ENCODE measurements around the gene LHFPL6.
A peak's percentile ranks its signal among the peaks of the same experiment; 100 is the strongest.

Gene LHFPL6

DNA sequence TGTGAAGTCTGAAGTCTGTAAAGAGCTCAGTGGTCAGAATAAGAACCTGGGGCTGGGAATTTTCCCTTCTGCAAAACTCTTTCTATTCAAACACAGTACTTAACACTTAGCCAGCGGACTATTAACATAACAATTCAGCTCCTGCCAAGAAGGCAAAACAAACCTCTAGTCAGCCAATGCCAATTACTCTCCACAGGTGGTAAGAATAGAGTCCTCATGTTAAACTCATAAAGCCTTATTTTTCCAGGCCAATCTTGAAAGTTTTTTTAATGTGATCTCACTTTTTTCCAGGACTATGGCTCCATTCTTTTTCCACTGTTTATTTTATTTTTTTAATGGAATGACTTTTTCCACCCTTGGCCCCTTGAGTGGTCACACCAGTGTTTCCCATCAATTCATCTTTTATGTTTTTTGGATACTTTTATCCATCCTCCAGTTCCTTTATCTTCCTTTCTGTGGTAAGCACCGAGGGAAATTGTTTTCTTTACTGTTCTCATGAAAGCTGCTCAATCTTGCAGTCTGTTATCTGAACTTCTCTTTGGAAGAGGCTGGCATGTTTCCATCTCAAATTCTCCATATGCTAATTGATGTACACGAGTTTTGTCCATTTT, 217.3 kb downstream of the LHFPL6 start:
- DNase-seq (ENCODE audit: low read depth in 2 of 2) = peak in 1 of 2 donors; percentile 64
- H3K4me3 ChIP-seq (replicated peaks in 1 of 2; ENCODE audit: low read depth in 2 of 2, low read length in 2 of 2) = no peak overlapping the region
- TF ChIP-seq, protein P1, sequence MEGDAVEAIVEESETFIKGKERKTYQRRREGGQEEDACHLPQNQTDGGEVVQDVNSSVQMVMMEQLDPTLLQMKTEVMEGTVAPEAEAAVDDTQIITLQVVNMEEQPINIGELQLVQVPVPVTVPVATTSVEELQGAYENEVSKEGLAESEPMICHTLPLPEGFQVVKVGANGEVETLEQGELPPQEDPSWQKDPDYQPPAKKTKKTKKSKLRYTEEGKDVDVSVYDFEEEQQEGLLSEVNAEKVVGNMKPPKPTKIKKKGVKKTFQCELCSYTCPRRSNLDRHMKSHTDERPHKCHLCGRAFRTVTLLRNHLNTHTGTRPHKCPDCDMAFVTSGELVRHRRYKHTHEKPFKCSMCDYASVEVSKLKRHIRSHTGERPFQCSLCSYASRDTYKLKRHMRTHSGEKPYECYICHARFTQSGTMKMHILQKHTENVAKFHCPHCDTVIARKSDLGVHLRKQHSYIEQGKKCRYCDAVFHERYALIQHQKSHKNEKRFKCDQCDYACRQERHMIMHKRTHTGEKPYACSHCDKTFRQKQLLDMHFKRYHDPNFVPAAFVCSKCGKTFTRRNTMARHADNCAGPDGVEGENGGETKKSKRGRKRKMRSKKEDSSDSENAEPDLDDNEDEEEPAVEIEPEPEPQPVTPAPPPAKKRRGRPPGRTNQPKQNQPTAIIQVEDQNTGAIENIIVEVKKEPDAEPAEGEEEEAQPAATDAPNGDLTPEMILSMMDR (IDR thresholded peaks at IDR 0.05; ENCODE audit: low read depth, low read length) = no peak

DNA sequence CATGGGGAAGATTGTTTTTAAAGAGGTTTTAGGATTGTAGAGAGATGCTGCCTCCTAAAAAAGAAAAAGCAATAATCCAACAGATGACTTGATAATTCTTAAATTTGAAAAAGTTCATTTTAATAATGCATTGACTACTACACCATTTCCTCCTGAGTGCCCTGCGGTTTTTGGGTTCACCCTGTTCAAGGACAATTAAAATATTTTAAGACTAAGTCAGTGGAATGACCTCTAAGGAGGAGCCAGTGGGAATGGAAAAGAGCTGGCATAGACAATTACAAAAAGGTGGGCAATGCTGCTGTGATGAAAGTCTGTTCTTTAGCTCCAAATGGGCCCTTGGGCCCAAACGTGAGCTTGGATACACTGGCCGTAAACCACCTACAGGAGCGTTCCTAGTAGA, 217.8 kb downstream of the LHFPL6 start:
- DNase-seq (ENCODE audit: low read depth in 2 of 2) = no peak
- no peak overlapping the region for H3K4me3 ChIP-seq (replicated peaks in 1 of 2; ENCODE audit: low read depth in 2 of 2, low read length in 2 of 2)
- TF ChIP-seq, protein P1 (IDR thresholded peaks at IDR 0.05; ENCODE audit: low read depth, low read length) = no peak

DNA sequence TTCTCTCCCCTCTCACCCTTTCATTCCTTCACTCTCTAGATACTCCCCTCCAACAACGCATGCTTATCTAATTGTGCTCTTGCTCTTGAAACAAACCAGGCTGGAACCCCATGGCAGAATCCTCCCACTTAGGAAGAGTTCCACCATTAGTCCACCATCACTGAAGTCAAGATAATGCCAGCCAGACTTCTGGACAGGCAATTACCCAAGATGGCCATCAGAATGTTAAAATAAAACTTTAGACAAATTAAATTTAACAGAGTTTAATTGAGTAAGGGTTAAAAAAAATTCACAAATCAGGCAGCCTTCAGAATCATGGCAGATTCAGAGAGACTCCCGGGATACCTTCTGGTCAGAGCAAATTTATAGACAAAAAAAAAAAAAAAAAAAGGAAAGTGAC, 221.5 kb downstream of the LHFPL6 start:
- TF ChIP-seq, protein P1 (IDR thresholded peaks at IDR 0.05; ENCODE audit: low read depth, low read length) = no peak
- H3K4me3 ChIP-seq (replicated peaks in 1 of 2; ENCODE audit: low read depth in 2 of 2, low read length in 2 of 2) = no peak overlapping the region
- no peak for DNase-seq (ENCODE audit: low read depth in 2 of 2)

DNA sequence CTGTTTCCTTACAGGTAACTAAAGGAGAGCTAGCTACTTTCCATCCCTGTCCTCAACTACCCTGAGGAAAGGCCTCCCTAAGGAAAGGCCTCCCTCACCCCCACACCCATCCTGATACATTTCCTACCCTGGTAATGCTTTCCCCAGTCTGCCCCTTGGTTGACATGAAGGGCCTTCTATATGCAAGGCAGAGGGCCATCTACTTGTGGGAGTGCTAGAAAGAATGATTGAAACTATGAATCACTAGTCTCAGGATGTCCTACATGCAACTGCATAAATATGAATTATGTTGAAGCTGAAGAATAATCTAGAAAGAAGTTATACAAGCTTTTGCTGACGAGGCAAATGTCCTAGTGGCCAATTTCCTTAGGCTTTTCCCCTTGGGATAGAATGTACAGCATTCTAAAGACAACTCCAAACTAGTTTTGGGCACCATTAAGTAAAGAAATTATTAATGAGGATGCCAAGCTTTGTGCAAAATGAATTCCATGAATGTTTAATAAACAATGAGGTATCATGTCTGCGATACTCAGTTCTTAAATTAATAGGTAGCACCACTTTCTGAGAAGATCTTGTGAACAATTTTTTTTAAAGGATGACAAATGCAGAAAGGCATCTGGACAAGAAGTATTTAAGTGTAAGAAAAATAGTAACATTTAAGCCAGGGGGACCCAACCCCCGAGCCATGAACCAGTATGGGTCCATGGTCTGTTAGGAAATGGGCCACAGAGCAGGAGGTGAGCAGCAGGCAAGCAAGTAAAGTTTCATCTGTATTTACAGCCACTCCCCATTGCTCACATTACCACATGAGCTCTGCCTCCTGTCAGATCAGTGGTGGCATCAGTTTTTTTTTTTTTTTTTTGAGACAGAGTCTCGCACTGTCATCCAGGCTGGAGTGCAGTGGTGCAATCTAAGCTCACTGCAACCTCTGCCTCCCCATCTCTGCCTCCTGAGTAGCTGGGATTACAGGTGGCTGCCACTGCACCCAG, 223.0 kb downstream of the LHFPL6 start:
- TF ChIP-seq, protein P1 (IDR thresholded peaks at IDR 0.05; ENCODE audit: low read depth, low read length) = no peak
- DNase-seq (ENCODE audit: low read depth in 2 of 2) = peak in 1 of 2 donors; percentile 32
- H3K4me3 ChIP-seq (replicated peaks in 1 of 2; ENCODE audit: low read depth in 2 of 2, low read length in 2 of 2) = no peak overlapping the region

DNA sequence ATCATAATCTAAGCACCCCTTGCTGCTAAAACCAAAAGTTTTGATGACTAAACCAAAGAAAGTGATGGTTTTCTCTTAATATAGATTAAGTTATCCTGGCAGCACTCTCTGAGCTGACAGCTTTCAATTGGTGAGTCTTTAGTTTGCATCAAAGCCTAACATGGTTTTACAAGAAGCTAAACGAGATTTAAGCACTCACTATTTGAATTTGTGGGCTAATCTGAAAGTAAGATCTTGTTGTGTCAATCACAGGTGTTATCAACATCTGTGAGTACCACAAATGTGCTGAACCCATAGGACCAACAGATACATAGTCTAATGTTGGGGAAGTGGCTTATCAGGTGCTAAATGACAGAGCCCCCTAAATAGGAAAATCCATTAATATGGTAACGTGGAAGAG, 223.9 kb downstream of the LHFPL6 start:
- no peak for DNase-seq (ENCODE audit: low read depth in 2 of 2)
- TF ChIP-seq, protein P1 (IDR thresholded peaks at IDR 0.05; ENCODE audit: low read depth, low read length) = no peak
- H3K4me3 ChIP-seq (replicated peaks in 1 of 2; ENCODE audit: low read depth in 2 of 2, low read length in 2 of 2) = no peak overlapping the region

DNA sequence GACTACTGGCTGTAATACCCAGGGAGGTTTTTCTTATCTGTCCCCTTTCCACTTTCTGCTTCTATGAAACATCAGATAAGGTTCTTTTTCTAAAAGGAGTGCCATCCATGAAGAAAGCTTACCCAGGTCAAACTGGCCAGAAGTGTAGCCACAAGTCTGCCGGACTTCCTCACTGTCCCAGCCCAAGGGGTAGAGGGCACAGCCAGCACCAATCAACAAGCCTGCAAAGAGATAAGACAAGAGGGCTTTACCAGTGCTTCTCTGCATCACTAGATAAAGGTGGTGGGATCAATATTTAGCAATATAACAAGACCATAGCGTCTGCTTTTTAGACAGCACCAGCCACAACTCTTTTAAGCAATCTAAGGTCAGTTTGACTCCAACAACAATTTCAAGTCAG, 224.7 kb downstream of the LHFPL6 start:
- H3K4me3 ChIP-seq (replicated peaks in 1 of 2; ENCODE audit: low read depth in 2 of 2, low read length in 2 of 2) = no peak overlapping the region
- no peak for DNase-seq (ENCODE audit: low read depth in 2 of 2)
- TF ChIP-seq, protein P1 (IDR thresholded peaks at IDR 0.05; ENCODE audit: low read depth, low read length) = no peak
